GM12878 (cell line): ENCODE results near the gene NLGN1. TPM values are rescaled to one million over a fixed set of nuclear protein-coding genes. Genes with fewer than 3 reads are reported as not detected.

Experiments used
- ATAC-seq: fragments of 200-7000 bp; cut with Tn5 transposase; 3 replicates; pipeline ENCODE4 v1.9.1; 2020; ENCODE audit warnings: mild to moderate bottlenecking, moderate library complexity
- BruUV-seq: library from RNA; stranded (reverse); fragments of 400-500 nt; replicated peaks from 2 replicates; lab custom pipeline; 2021; lab: Mats Ljungman, UMichigan
- CTCF ChIA-PET: fragments of 300-600 bp; sonication (Branson Sonifier 250); formaldehyde crosslinking; extraction: SDS; loops from one replicate; lab custom pipeline; 2021; ENCODE audit warnings: inconsistent platforms; lab: Yijun Ruan, JAX
- POLR2A ChIA-PET: fragments of 350-600 bp; formaldehyde crosslinking; extraction: SDS; loops from one replicate; lab custom pipeline; 2021; ENCODE audit warnings: inconsistent platforms; lab: Charles Lee
- RAD21 ChIA-PET: fragments of 300-600 bp; sonication (Branson Sonifier 250); formaldehyde crosslinking; loops from one replicate; lab custom pipeline; 2023; ENCODE audit warnings: antibody characterized with exemption; ENCODE audit not compliant: unreplicated experiment; lab: Charles Lee
- SMC1A ChIA-PET: fragments of 300-600 bp; sonication (Branson Sonifier 250); formaldehyde crosslinking; loops from one replicate; lab custom pipeline; 2023; ENCODE audit not compliant: unreplicated experiment, uncharacterized antibody; lab: Charles Lee
- DNase-seq: peaks from one replicate; pipeline ENCODE4 v3.0.0-alpha.2; 2011; ENCODE audit warnings: low read depth, low spot score
- FAIRE-seq: peaks from 3 replicates; lab custom pipeline; 2011; peaks lifted over from hg19 to GRCh38; lab: Jason Lieb, UNC
- H2AFZ ChIP-seq: 2 replicates; pipeline ENCODE4 v1.6.0; 2011; ENCODE audit warnings: low read depth, low read length, control low read depth; ENCODE audit not compliant: control insufficient read depth
- H3K27ac ChIP-seq: 2 replicates; pipeline ENCODE4 v1.5.1; 2011; ENCODE audit warnings: control low read depth; ENCODE audit not compliant: control insufficient read depth, insufficient read depth
- H3K27me3 ChIP-seq, 2 experiments: replicated peaks in 1 of 2; 2 replicates each; pipeline versions ENCODE4 v1.6.0 to v1.6.1; 2011; ENCODE audit warnings: low read length in 1 of 2; ENCODE audit not compliant: control insufficient read depth in 2 of 2, insufficient read depth in 2 of 2
- H3K36me3 ChIP-seq, 2 experiments: 2 replicates each; pipeline ENCODE4 v1.5.1; 2011; ENCODE audit warnings: low read length in 1 of 2; ENCODE audit not compliant: control insufficient read depth in 2 of 2, insufficient read depth in 2 of 2
- H3K4me1 ChIP-seq: 2 replicates; pipeline ENCODE4 v1.6.1; 2011; ENCODE audit warnings: mild to moderate bottlenecking, low read length, moderate library complexity, mixed read lengths; ENCODE audit not compliant: control insufficient read depth, insufficient read depth
- H3K4me2 ChIP-seq: 2 replicates; pipeline ENCODE4 v1.6.0; 2011; ENCODE audit warnings: control low read depth; ENCODE audit not compliant: control insufficient read depth, insufficient read depth
- H3K4me3 ChIP-seq: fragments of 200-600 bp; sonication (generic); 2 replicates; pipeline ENCODE4 v1.5.1; 2016
- H3K79me2 ChIP-seq: 2 replicates; pipeline ENCODE4 v1.6.0; 2011; ENCODE audit warnings: low read length; ENCODE audit not compliant: control insufficient read depth, insufficient read depth
- H3K9ac ChIP-seq: 2 replicates; pipeline ENCODE4 v1.8.0; 2011; ENCODE audit warnings: low read length, control low read depth, mixed read lengths; ENCODE audit not compliant: control insufficient read depth, insufficient read depth
- H3K9me3 ChIP-seq: replicated peaks from 3 replicates; pipeline ENCODE4 v1.5.1; 2011; ENCODE audit warnings: mild to moderate bottlenecking, low read length; ENCODE audit not compliant: control insufficient read depth, insufficient read depth
- H4K20me1 ChIP-seq: 2 replicates; pipeline ENCODE4 v1.6.0; 2011; ENCODE audit not compliant: control insufficient read depth, insufficient read depth
- FOS ChIP-seq: IDR thresholded peaks from 3 replicates; pipeline ENCODE4 v1.6.1; 2011; ENCODE audit warnings: borderline replicate concordance; ENCODE audit not compliant: insufficient read length; ENCODE audit errors: extremely low read depth
- HCFC1 ChIP-seq: fragments of 150-350 bp; IDR thresholded peaks from 2 replicates; pipeline ENCODE4 v1.6.1; 2014; ENCODE audit warnings: low read length
- JUND ChIP-seq: IDR thresholded peaks from 2 replicates; pipeline ENCODE4 v1.6.1; 2012; ENCODE audit warnings: low read depth, mild to moderate bottlenecking, low read length, improper control_type of control experiment, moderate library complexity
- MAX ChIP-seq: IDR thresholded peaks from 2 replicates; pipeline ENCODE4 v1.6.1; 2012; ENCODE audit warnings: low read depth, low read length, improper control_type of control experiment
- NR2C2 ChIP-seq: IDR thresholded peaks from 2 replicates; pipeline ENCODE4 v1.6.1; 2011; ENCODE audit warnings: borderline replicate concordance, low read depth; ENCODE audit not compliant: control insufficient read depth, insufficient read length
- REST ChIP-seq: IDR thresholded peaks from 2 replicates; pipeline ENCODE4 v1.6.1; 2012; ENCODE audit warnings: mild to moderate bottlenecking, low read depth, low read length
- RUNX3 ChIP-seq: IDR thresholded peaks from 2 replicates; pipeline ENCODE4 v1.6.1; 2012; ENCODE audit warnings: low read length, inconsistent platforms
- TARDBP ChIP-seq: IDR thresholded peaks from 2 replicates; pipeline ENCODE4 v1.6.1; 2016; ENCODE audit warnings: borderline replicate concordance
- WGBS: methylation state at CpG from one replicate; pipeline ENCODE4 v1.1.6; 2016; ENCODE audit warnings: low lambda C conversion rate; ENCODE audit not compliant: insufficient replicate concordance, insufficient coverage; ENCODE audit errors: missing lambda C conversion rate; 5-methylcytosine and 5-hydroxymethylcytosine counted together
- in situ Hi-C: fragments of 300-500 bp; cut with MboI; formaldehyde crosslinking; loops from 9 replicates; pipeline ENCODE4 v1.14.3; 2018; ENCODE audit warnings: mixed read lengths
- intact Hi-C: fragments of 100-400 bp; cut with micrococcal nuclease; formaldehyde crosslinking; loops from one replicate; pipeline ENCODE4 v1.14.2; 2022; ENCODE audit not compliant: unreplicated experiment
- polyA plus RNA-seq, 11 experiments: library from polyadenylated mRNA; depleted of rRNA in 4 of 11; unstranded in 6 of 11; stranded (reverse) in 5 of 11; fragments of >200 nt; fragmentation: Nextera tagmentation in 4 of 11; fragmentation: Illumina TruSeq in 1 of 11; extraction: Ambion mirVana in 4 of 11; extraction: Trizol in 1 of 11; gene quantifications; 1 replicate in 1 of 11; 2 replicates in 10 of 11; pipeline versions ENCODE4 v1.2.1 to v1.2.3, GENCODE V29; 2011 to 2016; ENCODE audit warnings: inconsistent platforms in 2 of 11, missing spikeins in 2 of 11, low read depth in 1 of 11
- total RNA-seq, 4 experiments: library from RNA; depleted of rRNA in 3 of 4; stranded (reverse); fragments of >200 nt in 3 of 4; fragmentation: Illumina TruSeq in 1 of 4; extraction: Trizol in 1 of 4; gene quantifications; 2 replicates each; pipeline versions ENCODE4 v1.2.1 to v1.2.3, GENCODE V29; 2013 to 2021

The NLGN1 gene
- total and polyA plus RNA-seq, 10 of the 15 experiments (the other 5 are each of a cell fraction or from before 2014, with no cell fraction given): not detected

- intact Hi-C loops (no loop called here), in situ Hi-C loops (no loop called here)
- Histone ChIP-seq H3K9me3 (no peaks in the 10 kb centered on the region), H3K4me3 (no peak overlapping the region), H3K36me3 (no peaks in the 10 kb centered on the region), H3K4me1 (no peaks in the 10 kb centered on the region), H2AFZ (no peak overlapping the region), H3K4me2 (no peak overlapping the region), H3K27ac (no peak overlapping the region), H3K9ac (no peak overlapping the region), H4K20me1 (no peaks in the 10 kb centered on the region), H3K79me2 (no peaks in the 10 kb centered on the region), H3K27me3 (no peaks in the 10 kb centered on the region)
- no peak for ATAC-seq
- WGBS: 3% methylated on average over 3 of the region's 3 CpGs
- TF ChIP-seq FOS: no peak
- TF ChIP-seq RUNX3: no peak
- no peak for TF ChIP-seq JUND
- no peak for TF ChIP-seq TARDBP
- no peak for TF ChIP-seq HCFC1
- no peak for TF ChIP-seq MAX
- no peak for TF ChIP-seq REST
- no peak for TF ChIP-seq NR2C2
- DNase-seq: no peak
- SMC1A ChIA-PET: no interaction called here
- RAD21 ChIA-PET: no interaction called here
- no peak for FAIRE-seq
- BruUV-seq: no TSS peak
- POLR2A ChIA-PET: no interaction called here
- CTCF ChIA-PET: no interaction called here
Measured at GRCh38 chr3:174169736-174170135, 772.2 kb downstream of the NLGN1 start.
